ENCODE data around the gene STUM. TPM values are rescaled to one million over a fixed set of nuclear protein-coding genes. Genes with fewer than 3 reads are reported as not detected.

The STUM gene
- total and polyA plus RNA-seq, 2 of the 8 experiments (the other 6 are each of a cell fraction or from before 2014, with no cell fraction given), result 0.76 to 1.2 TPM

DNA sequence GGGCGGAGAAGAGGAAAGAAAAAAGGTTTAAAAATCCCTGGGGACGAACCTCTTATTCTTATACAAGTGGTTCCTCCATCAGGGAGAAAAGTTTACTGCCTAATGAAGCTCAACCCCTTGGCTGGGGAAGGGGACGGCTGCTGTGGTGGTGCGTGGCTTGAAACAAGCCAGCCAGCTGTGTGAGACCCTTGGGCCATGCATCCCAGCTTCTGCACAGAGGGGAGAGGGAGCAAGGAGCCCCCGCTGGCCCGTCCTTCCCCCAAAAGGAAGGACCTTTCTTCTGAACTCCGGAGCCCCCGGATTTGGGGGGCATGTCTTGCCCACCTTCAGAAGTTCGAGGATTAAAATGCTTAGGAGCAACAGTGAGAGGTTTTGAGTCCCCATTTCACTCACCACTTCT lies 67.3 kb downstream of the STUM start (continued):
- TF ChIP-seq TAF7 (optimal IDR thresholded peaks at IDR 0.05; ENCODE audit: borderline replicate concordance, low read depth, low read length) (no peak), JUN (IDR thresholded peaks at IDR 0.05; ENCODE audit: low read depth, low read length) (no peak)
- TF ChIP-seq, protein P1, sequence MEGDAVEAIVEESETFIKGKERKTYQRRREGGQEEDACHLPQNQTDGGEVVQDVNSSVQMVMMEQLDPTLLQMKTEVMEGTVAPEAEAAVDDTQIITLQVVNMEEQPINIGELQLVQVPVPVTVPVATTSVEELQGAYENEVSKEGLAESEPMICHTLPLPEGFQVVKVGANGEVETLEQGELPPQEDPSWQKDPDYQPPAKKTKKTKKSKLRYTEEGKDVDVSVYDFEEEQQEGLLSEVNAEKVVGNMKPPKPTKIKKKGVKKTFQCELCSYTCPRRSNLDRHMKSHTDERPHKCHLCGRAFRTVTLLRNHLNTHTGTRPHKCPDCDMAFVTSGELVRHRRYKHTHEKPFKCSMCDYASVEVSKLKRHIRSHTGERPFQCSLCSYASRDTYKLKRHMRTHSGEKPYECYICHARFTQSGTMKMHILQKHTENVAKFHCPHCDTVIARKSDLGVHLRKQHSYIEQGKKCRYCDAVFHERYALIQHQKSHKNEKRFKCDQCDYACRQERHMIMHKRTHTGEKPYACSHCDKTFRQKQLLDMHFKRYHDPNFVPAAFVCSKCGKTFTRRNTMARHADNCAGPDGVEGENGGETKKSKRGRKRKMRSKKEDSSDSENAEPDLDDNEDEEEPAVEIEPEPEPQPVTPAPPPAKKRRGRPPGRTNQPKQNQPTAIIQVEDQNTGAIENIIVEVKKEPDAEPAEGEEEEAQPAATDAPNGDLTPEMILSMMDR (IDR thresholded peaks at IDR 0.05; ENCODE audit: control extremely low read depth in 1 of 3, insufficient read depth in 1 of 3, low read depth in 1 of 3, low read length in 3 of 3), result no peak

Measured in H1 (cell line).